Endothelial cell of umbilical vein (primary cell): ENCODE measurements around the gene NXN.

Experiments
- EZH2 ChIP-seq: IDR thresholded peaks from 2 replicates; pipeline ENCODE4 v1.6.1; 2012; ENCODE audit warnings: borderline replicate concordance, low read depth, mild to moderate bottlenecking, moderate library complexity, low read length, inconsistent platforms; ENCODE audit not compliant: severe bottlenecking
- GATA2 ChIP-seq: IDR thresholded peaks from 2 replicates; pipeline ENCODE4 v1.7.0; 2011; ENCODE audit warnings: low read depth, mild to moderate bottlenecking, moderate library complexity, mixed read lengths, low read length; ENCODE audit not compliant: insufficient read length, insufficient read depth
- JUN ChIP-seq: IDR thresholded peaks from 2 replicates; pipeline ENCODE4 v1.6.1; 2011; ENCODE audit warnings: borderline replicate concordance, low read depth; ENCODE audit not compliant: insufficient read length, insufficient read depth
- MAX ChIP-seq: IDR thresholded peaks from 2 replicates; pipeline ENCODE4 v1.6.1; 2011; ENCODE audit not compliant: insufficient read depth, insufficient read length
- POLR2AphosphoS5 ChIP-seq: IDR thresholded peaks from 2 replicates; pipeline ENCODE4 v1.6.1; 2012; ENCODE audit warnings: low read depth, mild to moderate bottlenecking, control low read depth, low read length, moderate library complexity; ENCODE audit not compliant: insufficient read depth
- TF ChIP-seq, protein P1 (sequence below), 2 donors: IDR thresholded peaks; 1 replicate in 1 of 2; 2 replicates in 1 of 2; pipeline ENCODE4 v1.5.1; 2011; ENCODE audit warnings: low read length in 2 of 2, mild to moderate bottlenecking in 2 of 2, moderate library complexity in 2 of 2, control low read depth in 1 of 2, inconsistent platforms in 1 of 2, low read depth in 1 of 2; ENCODE audit not compliant: insufficient read depth in 1 of 2; ENCODE audit errors: extremely low read depth in 1 of 2

- TF ChIP-seq, protein P1, sequence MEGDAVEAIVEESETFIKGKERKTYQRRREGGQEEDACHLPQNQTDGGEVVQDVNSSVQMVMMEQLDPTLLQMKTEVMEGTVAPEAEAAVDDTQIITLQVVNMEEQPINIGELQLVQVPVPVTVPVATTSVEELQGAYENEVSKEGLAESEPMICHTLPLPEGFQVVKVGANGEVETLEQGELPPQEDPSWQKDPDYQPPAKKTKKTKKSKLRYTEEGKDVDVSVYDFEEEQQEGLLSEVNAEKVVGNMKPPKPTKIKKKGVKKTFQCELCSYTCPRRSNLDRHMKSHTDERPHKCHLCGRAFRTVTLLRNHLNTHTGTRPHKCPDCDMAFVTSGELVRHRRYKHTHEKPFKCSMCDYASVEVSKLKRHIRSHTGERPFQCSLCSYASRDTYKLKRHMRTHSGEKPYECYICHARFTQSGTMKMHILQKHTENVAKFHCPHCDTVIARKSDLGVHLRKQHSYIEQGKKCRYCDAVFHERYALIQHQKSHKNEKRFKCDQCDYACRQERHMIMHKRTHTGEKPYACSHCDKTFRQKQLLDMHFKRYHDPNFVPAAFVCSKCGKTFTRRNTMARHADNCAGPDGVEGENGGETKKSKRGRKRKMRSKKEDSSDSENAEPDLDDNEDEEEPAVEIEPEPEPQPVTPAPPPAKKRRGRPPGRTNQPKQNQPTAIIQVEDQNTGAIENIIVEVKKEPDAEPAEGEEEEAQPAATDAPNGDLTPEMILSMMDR (IDR thresholded peaks at IDR 0.05; ENCODE audit: extremely low read depth in 1 of 2, insufficient read depth in 1 of 2, low read depth in 1 of 2, low read length in 2 of 2), result no peak
- no peak for TF ChIP-seq EZH2
- no peak for TF ChIP-seq POLR2AphosphoS5
- no peak for TF ChIP-seq MAX
- TF ChIP-seq GATA2, result no peak
- no peak for TF ChIP-seq JUN
Measured at GRCh38 chr17:800446-801242, 178.9 kb downstream of the NXN start.
